ENCODE data around the gene PAQR8. TPM values are rescaled to one million over a fixed set of nuclear protein-coding genes. Genes with fewer than 3 reads are reported as not detected.

PAQR8 gene
- total and polyA plus RNA-seq, 2 of the 13 experiments (the other 11 are each of a cell fraction or from before 2014, with no cell fraction given): 37.7 to 50.7 TPM

DNA sequence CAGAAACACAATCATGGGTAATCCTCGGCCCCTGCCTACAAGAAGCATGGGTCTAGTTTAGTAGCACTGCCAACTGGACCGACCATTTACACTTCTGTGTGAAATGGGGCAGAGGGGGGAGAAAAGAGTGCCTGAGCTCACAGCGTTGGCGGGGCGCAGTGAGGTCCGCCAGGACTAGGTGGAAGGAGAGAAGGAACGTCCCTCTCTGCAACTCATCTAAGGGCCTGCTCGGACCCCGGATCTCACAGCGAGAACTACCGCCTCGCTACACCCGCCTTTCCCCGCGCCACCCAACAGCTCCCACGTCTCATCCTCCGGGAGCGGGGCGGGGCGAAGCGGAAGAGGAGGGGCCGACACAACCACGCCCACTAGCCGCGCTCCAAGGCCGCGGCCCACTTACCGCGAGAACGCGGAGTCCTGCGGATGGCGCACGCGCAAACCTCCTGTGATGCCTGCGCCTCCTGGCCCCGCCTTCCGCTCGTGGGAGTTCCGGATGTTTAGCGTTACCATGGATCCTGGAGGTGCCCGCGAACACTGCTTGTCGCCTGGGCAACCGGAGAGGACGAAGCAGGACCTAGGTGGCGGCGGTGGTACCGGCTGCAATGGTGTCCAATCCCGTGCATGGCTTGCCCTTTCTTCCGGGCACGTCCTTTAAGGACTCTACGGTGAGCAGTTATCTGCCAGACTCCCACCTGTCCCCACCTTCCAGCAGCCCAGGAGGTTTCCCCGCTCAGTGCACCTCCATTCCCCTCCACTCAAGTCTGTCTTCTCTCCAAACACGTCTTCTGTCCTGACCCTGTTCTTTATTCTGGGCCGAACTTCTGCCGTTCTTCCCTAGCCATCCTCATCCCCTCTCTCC is 58.1 kb downstream of the PAQR8 start, which contains the start of gene EFHC1 (continued):
- TF ChIP-seq ZBTB1 (CRISPR knock-in tag; IDR thresholded peaks at IDR 0.05; ENCODE audit: borderline replicate concordance): no peak
- TF ChIP-seq, protein P1, sequence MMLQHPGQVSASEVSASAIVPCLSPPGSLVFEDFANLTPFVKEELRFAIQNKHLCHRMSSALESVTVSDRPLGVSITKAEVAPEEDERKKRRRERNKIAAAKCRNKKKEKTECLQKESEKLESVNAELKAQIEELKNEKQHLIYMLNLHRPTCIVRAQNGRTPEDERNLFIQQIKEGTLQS (CRISPR knock-in tag; IDR thresholded peaks at IDR 0.05): peak; percentile 33; the same call in 1 of the 2 replicates
- no peak; the same call in 1 of the 2 replicates for TF ChIP-seq NRL (CRISPR knock-in tag; IDR thresholded peaks at IDR 0.05; ENCODE audit: borderline replicate concordance)
- peak; percentile 95 for TF ChIP-seq MXD4 (CRISPR knock-in tag; IDR thresholded peaks at IDR 0.05)
- TF ChIP-seq, protein P2, sequence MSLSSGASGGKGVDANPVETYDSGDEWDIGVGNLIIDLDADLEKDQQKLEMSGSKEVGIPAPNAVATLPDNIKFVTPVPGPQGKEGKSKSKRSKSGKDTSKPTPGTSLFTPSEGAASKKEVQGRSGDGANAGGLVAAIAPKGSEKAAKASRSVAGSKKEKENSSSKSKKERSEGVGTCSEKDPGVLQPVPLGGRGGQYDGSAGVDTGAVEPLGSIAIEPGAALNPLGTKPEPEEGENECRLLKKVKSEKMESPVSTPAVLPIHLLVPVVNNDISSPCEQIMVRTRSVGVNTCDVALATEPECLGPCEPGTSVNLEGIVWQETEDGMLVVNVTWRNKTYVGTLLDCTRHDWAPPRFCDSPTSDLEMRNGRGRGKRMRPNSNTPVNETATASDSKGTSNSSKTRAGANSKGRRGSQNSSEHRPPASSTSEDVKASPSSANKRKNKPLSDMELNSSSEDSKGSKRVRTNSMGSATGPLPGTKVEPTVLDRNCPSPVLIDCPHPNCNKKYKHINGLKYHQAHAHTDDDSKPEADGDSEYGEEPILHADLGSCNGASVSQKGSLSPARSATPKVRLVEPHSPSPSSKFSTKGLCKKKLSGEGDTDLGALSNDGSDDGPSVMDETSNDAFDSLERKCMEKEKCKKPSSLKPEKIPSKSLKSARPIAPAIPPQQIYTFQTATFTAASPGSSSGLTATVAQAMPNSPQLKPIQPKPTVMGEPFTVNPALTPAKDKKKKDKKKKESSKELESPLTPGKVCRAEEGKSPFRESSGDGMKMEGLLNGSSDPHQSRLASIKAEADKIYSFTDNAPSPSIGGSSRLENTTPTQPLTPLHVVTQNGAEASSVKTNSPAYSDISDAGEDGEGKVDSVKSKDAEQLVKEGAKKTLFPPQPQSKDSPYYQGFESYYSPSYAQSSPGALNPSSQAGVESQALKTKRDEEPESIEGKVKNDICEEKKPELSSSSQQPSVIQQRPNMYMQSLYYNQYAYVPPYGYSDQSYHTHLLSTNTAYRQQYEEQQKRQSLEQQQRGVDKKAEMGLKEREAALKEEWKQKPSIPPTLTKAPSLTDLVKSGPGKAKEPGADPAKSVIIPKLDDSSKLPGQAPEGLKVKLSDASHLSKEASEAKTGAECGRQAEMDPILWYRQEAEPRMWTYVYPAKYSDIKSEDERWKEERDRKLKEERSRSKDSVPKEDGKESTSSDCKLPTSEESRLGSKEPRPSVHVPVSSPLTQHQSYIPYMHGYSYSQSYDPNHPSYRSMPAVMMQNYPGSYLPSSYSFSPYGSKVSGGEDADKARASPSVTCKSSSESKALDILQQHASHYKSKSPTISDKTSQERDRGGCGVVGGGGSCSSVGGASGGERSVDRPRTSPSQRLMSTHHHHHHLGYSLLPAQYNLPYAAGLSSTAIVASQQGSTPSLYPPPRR (CRISPR knock-in tag; IDR thresholded peaks at IDR 0.05; ENCODE audit: borderline replicate concordance): peak; percentile 52; the same call in 1 of the 2 replicates
- TF ChIP-seq ZSCAN30 (CRISPR knock-in tag; IDR thresholded peaks at IDR 0.05): no peak
- peak; percentile 55; the same call in 1 of the 2 replicates for TF ChIP-seq KDM1A (CRISPR knock-in tag; IDR thresholded peaks at IDR 0.05)
- TF ChIP-seq, protein P3, sequence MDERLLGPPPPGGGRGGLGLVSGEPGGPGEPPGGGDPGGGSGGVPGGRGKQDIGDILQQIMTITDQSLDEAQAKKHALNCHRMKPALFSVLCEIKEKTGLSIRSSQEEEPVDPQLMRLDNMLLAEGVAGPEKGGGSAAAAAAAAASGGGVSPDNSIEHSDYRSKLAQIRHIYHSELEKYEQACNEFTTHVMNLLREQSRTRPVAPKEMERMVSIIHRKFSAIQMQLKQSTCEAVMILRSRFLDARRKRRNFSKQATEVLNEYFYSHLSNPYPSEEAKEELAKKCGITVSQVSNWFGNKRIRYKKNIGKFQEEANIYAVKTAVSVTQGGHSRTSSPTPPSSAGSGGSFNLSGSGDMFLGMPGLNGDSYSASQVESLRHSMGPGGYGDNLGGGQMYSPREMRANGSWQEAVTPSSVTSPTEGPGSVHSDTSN (CRISPR knock-in tag; IDR thresholded peaks at IDR 0.05): no peak
- no peak for TF ChIP-seq JUNB (CRISPR knock-in tag; IDR thresholded peaks at IDR 0.05; ENCODE audit: borderline replicate concordance)
- peak; percentile 97 to 98 for TF ChIP-seq POLR2A (IDR thresholded peaks at IDR 0.05; ENCODE audit: insufficient read depth in 1 of 2, low read depth in 2 of 2, low read length in 2 of 2)
- TF ChIP-seq, protein P4, sequence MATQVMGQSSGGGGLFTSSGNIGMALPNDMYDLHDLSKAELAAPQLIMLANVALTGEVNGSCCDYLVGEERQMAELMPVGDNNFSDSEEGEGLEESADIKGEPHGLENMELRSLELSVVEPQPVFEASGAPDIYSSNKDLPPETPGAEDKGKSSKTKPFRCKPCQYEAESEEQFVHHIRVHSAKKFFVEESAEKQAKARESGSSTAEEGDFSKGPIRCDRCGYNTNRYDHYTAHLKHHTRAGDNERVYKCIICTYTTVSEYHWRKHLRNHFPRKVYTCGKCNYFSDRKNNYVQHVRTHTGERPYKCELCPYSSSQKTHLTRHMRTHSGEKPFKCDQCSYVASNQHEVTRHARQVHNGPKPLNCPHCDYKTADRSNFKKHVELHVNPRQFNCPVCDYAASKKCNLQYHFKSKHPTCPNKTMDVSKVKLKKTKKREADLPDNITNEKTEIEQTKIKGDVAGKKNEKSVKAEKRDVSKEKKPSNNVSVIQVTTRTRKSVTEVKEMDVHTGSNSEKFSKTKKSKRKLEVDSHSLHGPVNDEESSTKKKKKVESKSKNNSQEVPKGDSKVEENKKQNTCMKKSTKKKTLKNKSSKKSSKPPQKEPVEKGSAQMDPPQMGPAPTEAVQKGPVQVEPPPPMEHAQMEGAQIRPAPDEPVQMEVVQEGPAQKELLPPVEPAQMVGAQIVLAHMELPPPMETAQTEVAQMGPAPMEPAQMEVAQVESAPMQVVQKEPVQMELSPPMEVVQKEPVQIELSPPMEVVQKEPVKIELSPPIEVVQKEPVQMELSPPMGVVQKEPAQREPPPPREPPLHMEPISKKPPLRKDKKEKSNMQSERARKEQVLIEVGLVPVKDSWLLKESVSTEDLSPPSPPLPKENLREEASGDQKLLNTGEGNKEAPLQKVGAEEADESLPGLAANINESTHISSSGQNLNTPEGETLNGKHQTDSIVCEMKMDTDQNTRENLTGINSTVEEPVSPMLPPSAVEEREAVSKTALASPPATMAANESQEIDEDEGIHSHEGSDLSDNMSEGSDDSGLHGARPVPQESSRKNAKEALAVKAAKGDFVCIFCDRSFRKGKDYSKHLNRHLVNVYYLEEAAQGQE (IDR thresholded peaks at IDR 0.05; ENCODE audit: borderline replicate concordance in 1 of 2, low read depth in 1 of 2, low read length in 2 of 2): peak in 1 of 2 experiments; percentile 66; a peak in 1 of 4 replicates
- TF ChIP-seq, protein P5, sequence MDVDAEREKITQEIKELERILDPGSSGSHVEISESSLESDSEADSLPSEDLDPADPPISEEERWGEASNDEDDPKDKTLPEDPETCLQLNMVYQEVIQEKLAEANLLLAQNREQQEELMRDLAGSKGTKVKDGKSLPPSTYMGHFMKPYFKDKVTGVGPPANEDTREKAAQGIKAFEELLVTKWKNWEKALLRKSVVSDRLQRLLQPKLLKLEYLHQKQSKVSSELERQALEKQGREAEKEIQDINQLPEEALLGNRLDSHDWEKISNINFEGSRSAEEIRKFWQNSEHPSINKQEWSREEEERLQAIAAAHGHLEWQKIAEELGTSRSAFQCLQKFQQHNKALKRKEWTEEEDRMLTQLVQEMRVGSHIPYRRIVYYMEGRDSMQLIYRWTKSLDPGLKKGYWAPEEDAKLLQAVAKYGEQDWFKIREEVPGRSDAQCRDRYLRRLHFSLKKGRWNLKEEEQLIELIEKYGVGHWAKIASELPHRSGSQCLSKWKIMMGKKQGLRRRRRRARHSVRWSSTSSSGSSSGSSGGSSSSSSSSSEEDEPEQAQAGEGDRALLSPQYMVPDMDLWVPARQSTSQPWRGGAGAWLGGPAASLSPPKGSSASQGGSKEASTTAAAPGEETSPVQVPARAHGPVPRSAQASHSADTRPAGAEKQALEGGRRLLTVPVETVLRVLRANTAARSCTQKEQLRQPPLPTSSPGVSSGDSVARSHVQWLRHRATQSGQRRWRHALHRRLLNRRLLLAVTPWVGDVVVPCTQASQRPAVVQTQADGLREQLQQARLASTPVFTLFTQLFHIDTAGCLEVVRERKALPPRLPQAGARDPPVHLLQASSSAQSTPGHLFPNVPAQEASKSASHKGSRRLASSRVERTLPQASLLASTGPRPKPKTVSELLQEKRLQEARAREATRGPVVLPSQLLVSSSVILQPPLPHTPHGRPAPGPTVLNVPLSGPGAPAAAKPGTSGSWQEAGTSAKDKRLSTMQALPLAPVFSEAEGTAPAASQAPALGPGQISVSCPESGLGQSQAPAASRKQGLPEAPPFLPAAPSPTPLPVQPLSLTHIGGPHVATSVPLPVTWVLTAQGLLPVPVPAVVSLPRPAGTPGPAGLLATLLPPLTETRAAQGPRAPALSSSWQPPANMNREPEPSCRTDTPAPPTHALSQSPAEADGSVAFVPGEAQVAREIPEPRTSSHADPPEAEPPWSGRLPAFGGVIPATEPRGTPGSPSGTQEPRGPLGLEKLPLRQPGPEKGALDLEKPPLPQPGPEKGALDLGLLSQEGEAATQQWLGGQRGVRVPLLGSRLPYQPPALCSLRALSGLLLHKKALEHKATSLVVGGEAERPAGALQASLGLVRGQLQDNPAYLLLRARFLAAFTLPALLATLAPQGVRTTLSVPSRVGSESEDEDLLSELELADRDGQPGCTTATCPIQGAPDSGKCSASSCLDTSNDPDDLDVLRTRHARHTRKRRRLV (CRISPR knock-in tag; IDR thresholded peaks at IDR 0.05): peak; percentile 72; the same call in 1 of the 2 replicates
